ENCODE results near the gene UBTD1.
A peak's percentile ranks its signal among the peaks of the same experiment; 100 is the strongest.
"Not testable (repeated sequence)": the region's sequence is repeated elsewhere in the genome, so short reads cannot be mapped to it uniquely, and the experiment has no call there.

UBTD1 gene

DNA sequence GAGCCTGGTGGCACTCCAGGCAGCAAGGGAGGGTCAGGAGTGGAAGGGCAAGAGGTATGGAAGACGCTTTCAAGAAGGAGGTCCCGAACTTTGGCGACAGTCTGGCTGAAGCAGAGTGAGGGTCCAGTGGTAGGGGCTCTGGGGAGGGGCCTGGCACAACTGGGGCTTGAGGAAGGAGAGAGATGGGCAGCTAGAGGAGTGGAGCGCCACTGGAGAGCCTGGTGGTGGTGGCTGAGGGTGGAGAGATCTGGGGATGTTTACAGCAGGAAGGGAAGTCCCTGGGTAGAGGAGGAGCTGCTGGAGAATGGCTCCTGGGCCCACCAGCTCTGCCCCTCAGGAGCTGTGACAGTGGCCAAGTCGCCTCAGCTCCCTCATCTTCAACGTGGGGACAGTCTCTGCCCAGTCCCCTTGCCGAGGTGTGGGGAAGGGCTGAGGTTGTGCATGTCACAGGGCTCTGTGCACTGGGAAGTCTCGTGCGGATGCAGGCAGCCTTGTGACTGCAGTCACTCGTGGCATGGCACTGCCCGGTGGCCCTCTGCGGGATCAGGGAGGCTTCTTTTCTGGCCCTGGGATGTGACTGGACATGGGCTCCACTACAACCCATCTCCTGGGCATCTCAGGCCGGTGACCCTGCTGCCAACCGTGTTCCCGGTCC lies 18.5 kb downstream of the UBTD1 start:
- no peak for DNase-seq

DNA sequence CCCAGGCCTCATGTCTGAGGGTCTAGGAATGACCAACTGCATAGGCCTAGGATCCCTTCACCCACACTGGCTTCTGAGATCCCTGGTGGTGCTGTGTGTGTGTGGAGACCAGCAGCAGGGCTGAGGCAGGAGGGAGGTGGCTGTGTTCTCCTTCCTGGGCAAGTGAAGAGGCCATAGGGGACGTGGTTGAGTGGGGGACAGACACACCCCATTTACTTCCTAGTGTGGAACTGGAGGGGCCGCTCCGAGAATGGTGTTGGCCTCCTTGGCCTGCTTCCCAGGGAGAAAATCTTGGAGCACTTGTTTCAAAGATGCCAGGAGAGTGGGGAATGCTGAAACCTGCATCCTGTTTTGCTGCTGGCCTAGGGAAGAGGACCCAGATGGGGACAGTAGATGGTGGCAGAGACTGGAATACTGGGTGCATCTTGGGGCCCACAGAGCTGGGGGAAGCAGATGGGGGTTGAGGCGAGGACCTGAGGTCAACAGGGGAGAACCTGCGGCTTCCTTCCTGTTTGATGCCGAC lies 19.1 kb downstream of the UBTD1 start:
- no peak for DNase-seq

GRCh38 chr10:97518301-97519043 lies 19.7 kb downstream of the UBTD1 start:
- no peak for DNase-seq

- DNase-seq, result no peak
Measured at GRCh38 chr10:97519342-97519741, 20.6 kb downstream of the UBTD1 start.

GRCh38 chr10:97520520-97520919 lies 21.8 kb downstream of the UBTD1 start:
- DNase-seq, result no peak

GRCh38 chr10:97520978-97521761 lies 22.4 kb downstream of the UBTD1 start:
- DNase-seq, result no peak

GRCh38 chr10:97522071-97522470 lies 23.3 kb downstream of the UBTD1 start:
- DNase-seq, result no peak

DNA sequence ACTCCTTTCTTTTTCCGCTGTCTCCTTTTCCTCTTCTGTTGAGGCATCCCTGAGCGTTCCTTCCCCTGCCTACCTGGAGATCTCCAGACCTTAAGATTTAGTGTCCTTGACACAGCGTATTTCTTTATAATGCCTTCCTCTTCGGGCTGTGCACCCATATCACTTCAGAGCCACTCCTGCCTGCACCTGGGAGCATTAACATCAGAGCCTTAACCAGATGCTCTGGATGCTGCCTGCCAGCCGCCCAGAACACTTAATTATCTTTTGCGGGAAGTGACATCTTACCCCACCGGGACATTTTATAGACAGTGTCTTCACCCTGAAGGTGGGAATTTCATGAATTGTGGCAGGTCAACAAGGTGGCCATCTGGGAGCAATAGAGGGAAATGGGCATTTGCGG lies 24.2 kb downstream of the UBTD1 start:
- no peak for DNase-seq

GRCh38 chr10:97525086-97525485 lies 26.4 kb downstream of the UBTD1 start:
- no peak for DNase-seq

GRCh38 chr10:97525683-97526110 lies 27.0 kb downstream of the UBTD1 start:
- DNase-seq, result no peak

DNA sequence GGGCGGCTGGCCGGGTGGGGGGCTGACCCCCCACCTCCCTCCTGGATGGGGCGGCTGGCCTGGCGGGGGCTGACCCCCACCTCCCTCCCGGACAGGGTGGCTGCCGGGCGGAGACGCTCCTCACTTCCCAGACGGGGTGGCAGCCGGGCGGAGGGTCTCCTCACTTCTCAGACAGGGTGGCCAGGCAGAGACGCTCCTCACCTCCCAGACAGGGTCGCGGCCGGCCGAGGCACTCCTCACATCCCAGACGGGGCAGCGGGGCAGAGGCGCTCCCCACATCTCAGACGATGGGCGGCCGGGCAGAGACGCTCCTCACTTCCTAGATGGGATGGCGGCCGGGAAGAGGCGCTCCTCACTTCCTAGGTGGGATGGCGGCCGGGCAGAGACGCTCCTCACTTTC lies 30.2 kb downstream of the UBTD1 start:
- not testable (repeated sequence) for DNase-seq

GRCh38 chr10:97529685-97530465 lies 31.2 kb downstream of the UBTD1 start:
- no peak for DNase-seq

DNA sequence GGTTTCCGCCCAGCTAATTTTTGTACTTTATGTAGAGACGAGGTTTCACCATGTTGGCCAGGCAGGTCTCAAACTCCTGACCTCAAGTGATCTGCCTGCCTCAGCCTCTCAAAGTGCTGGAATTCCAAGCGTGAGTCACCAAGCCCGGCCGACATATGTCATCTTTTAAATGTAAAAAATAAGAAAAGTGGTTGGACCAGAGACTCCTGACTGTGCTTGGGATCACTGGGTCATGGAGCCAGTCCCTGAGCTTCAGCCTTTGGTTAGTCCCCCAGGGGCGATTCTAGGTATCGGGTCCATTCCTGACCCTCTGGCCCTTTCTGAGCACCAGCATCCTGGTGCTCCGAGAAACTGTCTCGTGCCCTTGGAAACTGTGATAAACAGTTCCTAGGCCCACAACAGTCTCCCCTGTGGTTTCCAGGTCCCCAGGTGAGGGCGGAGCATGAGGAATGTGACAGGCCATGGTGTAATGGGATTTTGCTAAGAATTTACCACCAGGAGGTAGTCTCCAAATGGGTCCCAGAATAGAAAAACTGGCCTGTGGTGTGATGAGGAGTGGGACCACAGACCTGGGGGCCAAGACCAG lies 32.8 kb downstream of the UBTD1 start:
- no peak for DNase-seq

DNA sequence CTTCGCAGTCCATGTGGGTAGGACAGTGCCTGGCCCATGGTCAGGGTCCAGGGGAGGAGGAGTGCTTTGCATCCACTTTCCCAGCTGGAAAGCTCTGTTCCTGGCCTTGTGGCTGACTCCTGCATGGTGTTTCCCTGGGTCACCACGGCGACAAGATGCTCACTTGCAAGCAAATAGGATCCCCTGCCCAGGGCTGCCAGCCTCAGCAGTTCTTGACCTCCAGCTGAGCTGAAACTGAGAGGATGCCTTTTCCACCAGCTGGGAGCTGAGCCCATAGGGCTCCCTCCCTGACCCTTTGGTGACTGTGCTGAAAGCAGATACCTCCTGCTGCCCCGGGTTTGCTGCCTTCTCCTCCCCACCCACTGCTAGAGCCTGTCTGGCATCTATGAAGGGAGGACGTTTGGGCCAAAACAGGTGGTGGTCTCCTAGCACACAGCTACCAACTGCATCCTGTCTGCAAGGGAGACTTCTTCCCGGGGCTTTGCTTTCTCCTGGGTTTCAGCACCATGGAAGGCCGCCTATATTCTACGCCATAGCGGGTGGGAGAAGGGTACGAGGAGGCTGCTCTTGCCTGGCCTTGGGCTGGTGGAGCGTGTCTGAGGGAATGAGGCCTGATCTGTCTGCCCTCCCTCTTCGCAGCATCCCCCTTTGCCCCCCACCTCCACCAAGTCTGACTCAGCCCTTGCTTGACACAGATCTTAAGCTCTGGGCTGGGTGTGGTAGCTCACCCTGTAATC lies 34.4 kb downstream of the UBTD1 start:
- no peak for DNase-seq

DNA sequence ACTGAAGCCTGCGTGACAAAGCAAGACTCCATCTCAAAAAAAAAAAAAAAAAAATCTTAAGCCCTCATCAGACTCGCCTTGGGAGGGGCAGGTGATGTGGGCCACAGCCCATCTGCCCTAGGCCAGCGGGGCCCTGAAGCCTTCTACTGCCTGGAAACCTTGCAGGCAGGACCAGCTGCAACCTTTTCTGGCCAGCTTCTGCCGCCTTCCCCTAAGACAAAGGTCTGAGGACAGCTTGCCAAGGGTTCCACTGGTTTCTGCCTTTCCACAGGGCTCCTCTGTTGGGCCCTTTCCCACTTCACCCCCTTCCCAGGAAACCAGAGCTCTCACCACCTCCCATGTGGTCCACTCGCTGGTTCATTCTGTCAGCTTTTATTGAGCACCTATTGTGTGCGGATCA lies 35.2 kb downstream of the UBTD1 start:
- DNase-seq, result no peak

DNA sequence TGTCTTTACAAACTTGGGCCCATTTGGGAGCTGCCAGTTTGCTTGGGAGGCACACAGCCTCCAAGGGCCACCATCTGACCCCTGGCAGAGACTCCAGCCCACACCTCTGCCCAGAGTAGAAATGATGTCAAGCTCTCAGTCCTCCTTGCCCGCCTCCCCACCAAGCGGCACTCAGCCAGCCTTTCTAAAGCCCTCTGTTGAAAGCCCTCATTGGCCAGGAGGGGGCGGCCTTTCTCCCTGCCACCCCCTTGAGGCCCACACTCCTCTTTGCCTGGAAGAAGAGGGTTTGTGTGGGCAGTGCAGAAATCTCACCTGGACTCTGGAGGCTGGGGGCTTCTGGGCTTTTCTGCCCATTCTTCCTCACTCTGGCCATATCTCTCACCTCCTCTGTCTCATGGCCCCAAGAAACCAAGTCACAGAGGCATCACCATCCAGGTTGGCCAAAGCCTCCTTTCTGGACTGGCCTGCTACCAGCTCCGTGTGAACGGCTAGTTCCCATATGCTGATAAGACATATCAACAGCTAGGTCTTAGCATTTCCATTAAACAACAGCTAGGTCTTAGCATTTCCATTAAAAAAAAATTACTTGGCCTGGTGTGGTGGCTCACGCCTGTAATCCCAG lies 36.1 kb downstream of the UBTD1 start:
- DNase-seq, result peak; percentile 19

GRCh38 chr10:97537186-97537869 lies 38.6 kb downstream of the UBTD1 start:
- DNase-seq, result no peak

GRCh38 chr10:97538411-97538810 lies 39.7 kb downstream of the UBTD1 start:
- no peak for DNase-seq

GRCh38 chr10:97538839-97539238 lies 40.1 kb downstream of the UBTD1 start:
- no peak for DNase-seq

- no peak for DNase-seq
Measured at GRCh38 chr10:97539523-97540200, 40.9 kb downstream of the UBTD1 start.
